Naive B cell (primary cell): ENCODE data around the gene FRMD3. TPM values are rescaled to one million over a fixed set of nuclear protein-coding genes. Genes with fewer than 3 reads are reported as not detected.
A peak's percentile ranks its signal among the peaks of the same experiment; 100 is the strongest.

ENCODE experiments used
- ATAC-seq, 2 donors: fragments of 150-1000 bp; cut with Tn5 transposase; 2 replicates each; pipeline ENCODE4 v1.10.0; 2021; ENCODE audit warnings: low read depth in 2 of 2, mild to moderate bottlenecking in 2 of 2, moderate library complexity in 2 of 2
- DNase-seq: peaks from one replicate; pipeline ENCODE4 v3.0.0; 2022
- H3K27ac Mint-ChIP-seq, 6 donors: one replicate each; pipeline ENCODE4 v1.8.0; 2020 to 2022; ENCODE audit warnings: mild to moderate bottlenecking in 6 of 6, mixed read lengths in 6 of 6, moderate library complexity in 5 of 6, inconsistent platforms in 2 of 6
- H3K27me3 Mint-ChIP-seq, 3 donors: one replicate each; pipeline ENCODE4 v1.8.0; 2021 to 2022; ENCODE audit warnings: mixed read lengths in 3 of 3, mild to moderate bottlenecking in 1 of 3
- H3K36me3 Mint-ChIP-seq, 2 donors: one replicate each; pipeline ENCODE4 v1.8.0; 2020 to 2022; ENCODE audit warnings: mixed read lengths in 2 of 2, inconsistent platforms in 1 of 2, mild to moderate bottlenecking in 1 of 2
- H3K4me1 Mint-ChIP-seq, 3 donors: one replicate each; pipeline ENCODE4 v1.8.0; 2020 to 2022; ENCODE audit warnings: mixed read lengths in 3 of 3, inconsistent platforms in 1 of 3, mild to moderate bottlenecking in 1 of 3, moderate library complexity in 1 of 3
- H3K4me3 Mint-ChIP-seq, 8 donors: one replicate each; pipeline ENCODE4 v1.8.0; 2020 to 2022; ENCODE audit warnings: mild to moderate bottlenecking in 8 of 8, mixed read lengths in 8 of 8, moderate library complexity in 8 of 8, inconsistent platforms in 2 of 8
- H3K9me3 Mint-ChIP-seq, 7 donors: one replicate each; pipeline ENCODE4 v1.8.0; 2020 to 2022; ENCODE audit warnings: mixed read lengths in 7 of 7, mild to moderate bottlenecking in 5 of 7, inconsistent platforms in 2 of 7, moderate library complexity in 1 of 7
- polyA plus RNA-seq, 6 donors: library from polyadenylated mRNA; unstranded; fragments of 300-500 nt; fragmentation: Illumina TruSeq; gene quantifications; one replicate each; pipeline ENCODE4 v1.2.3, GENCODE V29; 2021; ENCODE audit warnings: low read depth in 6 of 6

The FRMD3 gene
- polyA plus RNA-seq, 6 donors from 2014 or later, result 0.36 to 3.0 (median 1.4) TPM; not detected in 1

GRCh38 chr9:83413367-83413766 lies 124.8 kb downstream of the FRMD3 start:
- Mint-ChIP-seq H3K36me3 (peaks cover 13 to 21% of the 10 kb centered on the region in 2 donors), H3K27ac (no peak overlapping the region), H3K4me3 (no peak overlapping the region), H3K4me1 (no peaks in the 10 kb centered on the region), H3K27me3 (peaks cover 4 to 11% (median 9%) of the 10 kb centered on the region in 3 donors), H3K9me3 (peaks cover 0 to 18% (median 5%) of the 10 kb centered on the region in 7 donors)
- ATAC-seq (no peak), DNase-seq (no peak)

GRCh38 chr9:83410701-83411100 lies 127.5 kb downstream of the FRMD3 start:
- H3K9me3 Mint-ChIP-seq, result peaks cover 2 to 17% (median 11%) of the 10 kb centered on the region in 7 donors
- no peak overlapping the region for H3K4me3 Mint-ChIP-seq
- no peak for ATAC-seq
- peaks cover 4 to 11% (median 9%) of the 10 kb centered on the region in 3 donors for H3K27me3 Mint-ChIP-seq
- no peaks in the 10 kb centered on the region for H3K4me1 Mint-ChIP-seq
- H3K36me3 Mint-ChIP-seq, result peaks cover 14 to 23% of the 10 kb centered on the region in 2 donors
- no peak for DNase-seq
- no peak overlapping the region for H3K27ac Mint-ChIP-seq

GRCh38 chr9:83406921-83407320 lies 131.3 kb downstream of the FRMD3 start:
- Mint-ChIP-seq H3K4me3 (no peak overlapping the region), H3K27me3 (peaks cover 2 to 11% (median 9%) of the 10 kb centered on the region in 3 donors), H3K9me3 (peaks cover 0 to 11% (median 4%) of the 10 kb centered on the region in 7 donors), H3K4me1 (no peaks in the 10 kb centered on the region), H3K27ac (no peak overlapping the region), H3K36me3 (peaks cover 10 to 14% of the 10 kb centered on the region in 2 donors)
- no peak for DNase-seq
- ATAC-seq, result no peak

- no peaks in the 10 kb centered on the region for H3K4me1 Mint-ChIP-seq
- peaks cover 10 to 14% of the 10 kb centered on the region in 2 donors for H3K36me3 Mint-ChIP-seq
- no peak overlapping the region for H3K4me3 Mint-ChIP-seq
- H3K27me3 Mint-ChIP-seq, result peaks cover 0 to 11% (median 9%) of the 10 kb centered on the region in 3 donors
- ATAC-seq (no peak), DNase-seq (no peak)
- H3K9me3 Mint-ChIP-seq, result peaks cover 2 to 11% (median 4%) of the 10 kb centered on the region in 7 donors
- peak overlapping the region in 1 of 6 donors; percentile 9 for H3K27ac Mint-ChIP-seq
Observed at GRCh38 chr9:83405759-83406158, 132.4 kb downstream of the FRMD3 start.

GRCh38 chr9:83403527-83404238 lies 134.5 kb downstream of the FRMD3 start:
- peaks cover 2 to 9% (median 4%) of the 10 kb centered on the region in 7 donors for H3K9me3 Mint-ChIP-seq
- ATAC-seq, result no peak
- H3K36me3 Mint-ChIP-seq, result peaks cover 4 to 9% of the 10 kb centered on the region in 2 donors
- no peak overlapping the region for H3K4me3 Mint-ChIP-seq
- peaks cover 0 to 2% (median 0%) of the 10 kb centered on the region in 3 donors for H3K27me3 Mint-ChIP-seq
- no peak overlapping the region for H3K27ac Mint-ChIP-seq
- DNase-seq, result no peak
- H3K4me1 Mint-ChIP-seq, result no peaks in the 10 kb centered on the region

GRCh38 chr9:83401328-83401900 lies 136.8 kb downstream of the FRMD3 start:
- ATAC-seq, result no peak
- Mint-ChIP-seq H3K36me3 (peaks cover 0 to 4% of the 10 kb centered on the region in 2 donors), H3K4me3 (no peak overlapping the region)

GRCh38 chr9:83396813-83397212 lies 141.4 kb downstream of the FRMD3 start:
- Mint-ChIP-seq H3K36me3 (peaks cover 0 to 4% of the 10 kb centered on the region in 2 donors), H3K27ac (no peak overlapping the region), H3K4me1 (no peaks in the 10 kb centered on the region), H3K4me3 (no peak overlapping the region), H3K27me3 (no peaks in the 10 kb centered on the region), H3K9me3 (peaks cover 0 to 4% (median 0%) of the 10 kb centered on the region in 7 donors)
- DNase-seq, result no peak
- no peak for ATAC-seq

More at GRCh38 chr9:83401328-83401900, 136.8 kb downstream of the FRMD3 start:
- Mint-ChIP-seq H3K9me3 (peaks cover 0 to 2% (median 0%) of the 10 kb centered on the region in 7 donors), H3K27ac (no peak overlapping the region), H3K4me1 (no peaks in the 10 kb centered on the region), H3K27me3 (no peaks in the 10 kb centered on the region)
- no peak for DNase-seq

GRCh38 chr9:83396342-83396741 lies 141.9 kb downstream of the FRMD3 start:
- Mint-ChIP-seq H3K4me3 (no peak overlapping the region), H3K27ac (no peak overlapping the region), H3K9me3 (peaks cover 0 to 4% (median 0%) of the 10 kb centered on the region in 7 donors)

GRCh38 chr9:83392228-83392627 lies 146.0 kb downstream of the FRMD3 start:
- no peak overlapping the region for H3K4me3 Mint-ChIP-seq
- ATAC-seq, result no peak
- no peaks in the 10 kb centered on the region for H3K27me3 Mint-ChIP-seq
- no peak overlapping the region for H3K27ac Mint-ChIP-seq
- H3K36me3 Mint-ChIP-seq, result peaks cover 0 to 2% of the 10 kb centered on the region in 2 donors
- no peaks in the 10 kb centered on the region for H3K4me1 Mint-ChIP-seq
- no peak for DNase-seq
- H3K9me3 Mint-ChIP-seq, result peaks cover 0 to 4% (median 0%) of the 10 kb centered on the region in 7 donors

More at GRCh38 chr9:83396342-83396741, 141.9 kb downstream of the FRMD3 start:
- no peak for ATAC-seq
- peaks cover 0 to 4% of the 10 kb centered on the region in 2 donors for H3K36me3 Mint-ChIP-seq
- H3K27me3 Mint-ChIP-seq, result no peaks in the 10 kb centered on the region
- no peaks in the 10 kb centered on the region for H3K4me1 Mint-ChIP-seq
- no peak for DNase-seq

GRCh38 chr9:83388346-83388745 lies 149.9 kb downstream of the FRMD3 start:
- ATAC-seq (no peak), DNase-seq (no peak)
- H3K4me3 Mint-ChIP-seq, result no peak overlapping the region
- H3K27me3 Mint-ChIP-seq, result no peaks in the 10 kb centered on the region
- H3K36me3 Mint-ChIP-seq, result no peaks in the 10 kb centered on the region
- H3K27ac Mint-ChIP-seq, result no peak overlapping the region
- H3K9me3 Mint-ChIP-seq, result no peaks in the 10 kb centered on the region
- no peaks in the 10 kb centered on the region for H3K4me1 Mint-ChIP-seq

GRCh38 chr9:83387401-83388185 lies 150.6 kb downstream of the FRMD3 start:
- Mint-ChIP-seq H3K9me3 (no peaks in the 10 kb centered on the region), H3K27me3 (no peaks in the 10 kb centered on the region), H3K27ac (no peak overlapping the region), H3K36me3 (no peaks in the 10 kb centered on the region), H3K4me3 (no peak overlapping the region), H3K4me1 (no peaks in the 10 kb centered on the region)
- ATAC-seq (no peak), DNase-seq (no peak)

- H3K27me3 Mint-ChIP-seq, result no peaks in the 10 kb centered on the region
- no peak for ATAC-seq
- H3K27ac Mint-ChIP-seq, result no peak overlapping the region
- no peaks in the 10 kb centered on the region for H3K4me1 Mint-ChIP-seq
- no peaks in the 10 kb centered on the region for H3K9me3 Mint-ChIP-seq
- no peak overlapping the region for H3K4me3 Mint-ChIP-seq
- H3K36me3 Mint-ChIP-seq, result no peaks in the 10 kb centered on the region
- DNase-seq, result no peak
Observed at GRCh38 chr9:83385317-83385716, 152.9 kb downstream of the FRMD3 start.

- ATAC-seq (no peak), DNase-seq (no peak)
- Mint-ChIP-seq H3K9me3 (no peaks in the 10 kb centered on the region), H3K27ac (peak overlapping the region in 1 of 6 donors; percentile 40), H3K4me1 (no peaks in the 10 kb centered on the region), H3K4me3 (no peak overlapping the region), H3K27me3 (no peaks in the 10 kb centered on the region), H3K36me3 (no peaks in the 10 kb centered on the region)
Observed at GRCh38 chr9:83384214-83384613, 154.0 kb downstream of the FRMD3 start.
